K562 (cell line): ENCODE measurements around the gene CDC14A. TPM values are rescaled to one million over a fixed set of nuclear protein-coding genes. Genes with fewer than 3 reads are reported as not detected.

Source experiments
- BCL6 ChIP-seq: fragments of 250-450 bp; sonication (Bioruptor Pico); IDR thresholded peaks from 2 replicates; pipeline ENCODE4 v1.4.0; 2020
- CBX1 ChIP-seq: sonication (generic); IDR thresholded peaks from 2 replicates; pipeline ENCODE4 v1.6.1; 2016; ENCODE audit warnings: antibody characterized with exemption, low read depth, mild to moderate bottlenecking
- GTF2F1 ChIP-seq: IDR thresholded peaks from 2 replicates; pipeline ENCODE4 v1.6.1; 2011; ENCODE audit warnings: low read depth, low read length, improper control_type of control experiment
- IFI16 ChIP-seq: fragments of 250-450 bp; sonication (Bioruptor Pico); IDR thresholded peaks from 2 replicates; pipeline ENCODE4 v2.1.2; 2022; ENCODE audit warnings: mild to moderate bottlenecking, inconsistent platforms
- JUNB ChIP-seq: fragments of 450-650 bp; formaldehyde crosslinking; conservative IDR thresholded peaks from 2 replicates; pipeline ENCODE4 v1.4.0; 2020; ENCODE audit warnings: mild to moderate bottlenecking
- MAFK ChIP-seq: IDR thresholded peaks from 2 replicates; pipeline ENCODE4 v1.6.1; 2011; ENCODE audit warnings: low read length, improper control_type of control experiment
- MCM3 ChIP-seq: fragments of 450-650 bp; IDR thresholded peaks from 2 replicates; pipeline ENCODE4 v1.6.1; 2016
- NFE2 ChIP-seq: IDR thresholded peaks from 2 replicates; pipeline ENCODE4 v1.6.1; 2014; ENCODE audit warnings: antibody characterized with exemption, low read depth
- NR2C1 ChIP-seq, 2 experiments: fragments of 450-650 bp; IDR thresholded peaks; 2 replicates each; pipeline ENCODE4 v1.6.1; 2017; ENCODE audit warnings: mild to moderate bottlenecking in 2 of 2, antibody characterized with exemption in 1 of 2, inconsistent platforms in 1 of 2, missing compliant biosample characterization in 1 of 2, missing genetic modification characterization in 1 of 2
- NR2C2 ChIP-seq, 2 experiments: fragments of 200-800 bp in 1 of 2; sonication (Bioruptor generic) in 1 of 2; sonication (generic) in 1 of 2; formaldehyde crosslinking in 1 of 2; IDR thresholded peaks; 2 replicates each; pipeline versions ENCODE4 v1.6.1 to v1.8.0; 2016 to 2022; ENCODE audit warnings: mild to moderate bottlenecking in 1 of 2, missing compliant biosample characterization in 1 of 2, missing genetic modification characterization in 1 of 2, missing genetic modification reagents in 1 of 2
- NR4A1 ChIP-seq, 2 experiments: fragments of 250-450 bp in 1 of 2; fragments of 450-650 bp in 1 of 2; sonication (Bioruptor Pico) in 1 of 2; IDR thresholded peaks; 2 replicates each; pipeline versions ENCODE4 v1.4.0 to v1.6.1; 2016 to 2020; ENCODE audit warnings: mild to moderate bottlenecking in 2 of 2, missing compliant biosample characterization in 1 of 2, missing genetic modification characterization in 1 of 2, moderate library complexity in 1 of 2
- POLR2A ChIP-seq: fragments of 450-650 bp; conservative IDR thresholded peaks from 2 replicates; pipeline ENCODE4 v1.6.1; 2016
- POLR2AphosphoS5 ChIP-seq: IDR thresholded peaks from 2 replicates; pipeline ENCODE4 v1.6.1; 2011; ENCODE audit warnings: mild to moderate bottlenecking, low read depth, low read length, moderate library complexity; ENCODE audit not compliant: control insufficient read depth, insufficient read depth
- POLR3G ChIP-seq: IDR thresholded peaks from 2 replicates; pipeline ENCODE4 v1.6.1; 2011; ENCODE audit not compliant: insufficient read length, insufficient replicate concordance; ENCODE audit errors: extremely low read depth
- RCOR1 ChIP-seq, 2 experiments: IDR thresholded peaks; 2 replicates each; pipeline ENCODE4 v1.6.1; 2012; ENCODE audit warnings: low read depth in 2 of 2, low read length in 2 of 2, borderline replicate concordance in 1 of 2, improper control_type of control experiment in 1 of 2
- SMAD1 ChIP-seq: fragments of 150-350 bp; IDR thresholded peaks from 2 replicates; pipeline ENCODE4 v1.6.1; 2014; ENCODE audit warnings: low read length, low read depth; ENCODE audit not compliant: partially characterized antibody
- SRSF7 ChIP-seq: fragments of 200-400 bp; formaldehyde crosslinking; optimal IDR thresholded peaks from 2 replicates; pipeline ENCODE3; 2017; ENCODE audit warnings: mild to moderate bottlenecking, low read depth, low read length
- ZFPM2 ChIP-seq: fragments of 250-450 bp; sonication (Bioruptor Pico); IDR thresholded peaks from 2 replicates; pipeline ENCODE4 v1.5.1; 2022; ENCODE audit warnings: mild to moderate bottlenecking
- ZNF707 ChIP-seq: fragments of 250-450 bp; sonication (Bioruptor Pico); conservative IDR thresholded peaks from 2 replicates; pipeline ENCODE4 v1.8.0; 2022; ENCODE audit warnings: inconsistent platforms, mild to moderate bottlenecking, moderate library complexity
- polyA plus RNA-seq, 8 experiments: library from polyadenylated mRNA; depleted of rRNA in 4 of 8; stranded (reverse) in 5 of 8; unstranded in 3 of 8; fragments of >200 nt; fragmentation: Nextera tagmentation in 2 of 8; fragmentation: Illumina TruSeq in 1 of 8; extraction: Ambion mirVana in 2 of 8; extraction: Trizol in 1 of 8; gene quantifications; 2 replicates each; pipeline versions ENCODE4 v1.2.1 to v1.2.3, GENCODE V29; 2011 to 2014; ENCODE audit warnings: inconsistent platforms in 1 of 8, missing spikeins in 1 of 8
- total RNA-seq, 7 experiments: library from RNA; depleted of rRNA in 6 of 7; stranded (reverse); fragments of >200 nt in 6 of 7; fragmentation: Illumina TruSeq in 2 of 7; extraction: Trizol in 2 of 7; gene quantifications; 2 replicates each; pipeline versions ENCODE4 v1.2.1 to v1.2.3, GENCODE V29; 2011 to 2021; ENCODE audit warnings: low replicate concordance in 1 of 7
- TF ChIP-seq, protein P1 (sequence below): sonication (generic); formaldehyde crosslinking; IDR thresholded peaks from 2 replicates; pipeline ENCODE4 v1.8.0; 2023; ENCODE audit warnings: mild to moderate bottlenecking, missing genetic modification reagents
- TF ChIP-seq, protein P2 (sequence below): fragments of 450-650 bp; conservative IDR thresholded peaks from 2 replicates; pipeline ENCODE4 v1.6.1; 2016; ENCODE audit warnings: missing genetic modification characterization, low read depth, mild to moderate bottlenecking, control low read depth, missing compliant biosample characterization
- TF ChIP-seq, protein P3 (sequence below): fragments of 250-450 bp; sonication (Bioruptor Pico); IDR thresholded peaks from 2 replicates; pipeline ENCODE4 v1.4.0; 2020
- TF ChIP-seq, protein P4 (sequence below): sonication (generic); formaldehyde crosslinking; IDR thresholded peaks from 2 replicates; pipeline ENCODE4 v1.4.0; 2020; ENCODE audit warnings: mild to moderate bottlenecking, missing genetic modification reagents

Gene CDC14A
- total and polyA plus RNA-seq, 9 of the 15 experiments (the other 6 are each of a cell fraction or from before 2014, with no cell fraction given), result 17.0 to 74.3 (median 33.4) TPM

DNA sequence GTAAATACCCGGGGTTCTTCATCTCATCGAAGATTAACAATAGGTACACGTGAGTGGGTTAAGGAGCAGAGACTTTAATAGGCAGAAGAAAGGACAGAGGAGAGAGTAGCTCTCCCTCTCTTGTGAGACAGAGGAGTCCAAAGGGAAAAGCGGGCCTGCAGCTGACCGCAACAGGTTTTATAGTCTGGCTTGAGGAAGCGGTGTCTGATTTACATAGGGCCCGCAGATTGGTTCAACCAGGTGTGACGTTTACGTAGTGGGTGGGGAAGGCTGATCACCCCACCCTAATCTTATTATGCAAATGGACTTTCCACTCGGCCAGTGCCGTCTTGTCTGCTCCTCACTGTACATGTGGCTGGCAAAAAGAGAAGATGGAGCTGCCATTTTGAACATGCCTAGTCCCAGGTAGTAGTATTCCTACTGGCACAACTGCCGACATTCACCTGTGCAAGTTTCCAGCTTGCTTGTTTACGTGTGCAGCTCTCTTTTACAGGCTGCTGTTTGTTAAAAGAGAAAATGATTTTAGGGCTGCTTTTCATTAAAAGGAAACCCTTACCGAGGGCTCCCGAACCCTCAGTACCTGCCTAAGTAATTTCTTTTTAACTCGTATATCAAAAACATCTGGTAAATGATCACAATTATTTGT, 10.6 kb downstream of the CDC14A start (continued):
- no peak for TF ChIP-seq JUNB (CRISPR knock-in tag)
- TF ChIP-seq, protein P1, sequence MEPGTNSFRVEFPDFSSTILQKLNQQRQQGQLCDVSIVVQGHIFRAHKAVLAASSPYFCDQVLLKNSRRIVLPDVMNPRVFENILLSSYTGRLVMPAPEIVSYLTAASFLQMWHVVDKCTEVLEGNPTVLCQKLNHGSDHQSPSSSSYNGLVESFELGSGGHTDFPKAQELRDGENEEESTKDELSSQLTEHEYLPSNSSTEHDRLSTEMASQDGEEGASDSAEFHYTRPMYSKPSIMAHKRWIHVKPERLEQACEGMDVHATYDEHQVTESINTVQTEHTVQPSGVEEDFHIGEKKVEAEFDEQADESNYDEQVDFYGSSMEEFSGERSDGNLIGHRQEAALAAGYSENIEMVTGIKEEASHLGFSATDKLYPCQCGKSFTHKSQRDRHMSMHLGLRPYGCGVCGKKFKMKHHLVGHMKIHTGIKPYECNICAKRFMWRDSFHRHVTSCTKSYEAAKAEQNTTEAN (CRISPR knock-in tag), result no peak
- TF ChIP-seq, protein P2, sequence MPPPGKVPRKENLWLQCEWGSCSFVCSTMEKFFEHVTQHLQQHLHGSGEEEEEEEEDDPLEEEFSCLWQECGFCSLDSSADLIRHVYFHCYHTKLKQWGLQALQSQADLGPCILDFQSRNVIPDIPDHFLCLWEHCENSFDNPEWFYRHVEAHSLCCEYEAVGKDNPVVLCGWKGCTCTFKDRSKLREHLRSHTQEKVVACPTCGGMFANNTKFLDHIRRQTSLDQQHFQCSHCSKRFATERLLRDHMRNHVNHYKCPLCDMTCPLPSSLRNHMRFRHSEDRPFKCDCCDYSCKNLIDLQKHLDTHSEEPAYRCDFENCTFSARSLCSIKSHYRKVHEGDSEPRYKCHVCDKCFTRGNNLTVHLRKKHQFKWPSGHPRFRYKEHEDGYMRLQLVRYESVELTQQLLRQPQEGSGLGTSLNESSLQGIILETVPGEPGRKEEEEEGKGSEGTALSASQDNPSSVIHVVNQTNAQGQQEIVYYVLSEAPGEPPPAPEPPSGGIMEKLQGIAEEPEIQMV (tag), result no peak
- TF ChIP-seq POLR2A, result peak; percentile 100
- no peak for TF ChIP-seq NR2C2 (CRISPR knock-in tag; IDR thresholded peaks at IDR 0.05)
- TF ChIP-seq NR2C2 (tag; IDR thresholded peaks at IDR 0.05), result no peak
- TF ChIP-seq CBX1, result no peak
- peak; percentile 99 for TF ChIP-seq GTF2F1
- TF ChIP-seq SRSF7, result no peak
- no peak for TF ChIP-seq MCM3
- TF ChIP-seq, protein P3, sequence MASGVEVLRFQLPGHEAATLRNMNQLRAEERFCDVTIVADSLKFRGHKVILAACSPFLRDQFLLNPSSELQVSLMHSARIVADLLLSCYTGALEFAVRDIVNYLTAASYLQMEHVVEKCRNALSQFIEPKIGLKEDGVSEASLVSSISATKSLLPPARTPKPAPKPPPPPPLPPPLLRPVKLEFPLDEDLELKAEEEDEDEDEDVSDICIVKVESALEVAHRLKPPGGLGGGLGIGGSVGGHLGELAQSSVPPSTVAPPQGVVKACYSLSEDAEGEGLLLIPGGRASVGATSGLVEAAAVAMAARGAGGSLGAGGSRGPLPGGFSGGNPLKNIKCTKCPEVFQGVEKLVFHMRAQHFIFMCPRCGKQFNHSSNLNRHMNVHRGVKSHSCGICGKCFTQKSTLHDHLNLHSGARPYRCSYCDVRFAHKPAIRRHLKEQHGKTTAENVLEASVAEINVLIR (CRISPR knock-in tag), result no peak
- TF ChIP-seq, protein P4, sequence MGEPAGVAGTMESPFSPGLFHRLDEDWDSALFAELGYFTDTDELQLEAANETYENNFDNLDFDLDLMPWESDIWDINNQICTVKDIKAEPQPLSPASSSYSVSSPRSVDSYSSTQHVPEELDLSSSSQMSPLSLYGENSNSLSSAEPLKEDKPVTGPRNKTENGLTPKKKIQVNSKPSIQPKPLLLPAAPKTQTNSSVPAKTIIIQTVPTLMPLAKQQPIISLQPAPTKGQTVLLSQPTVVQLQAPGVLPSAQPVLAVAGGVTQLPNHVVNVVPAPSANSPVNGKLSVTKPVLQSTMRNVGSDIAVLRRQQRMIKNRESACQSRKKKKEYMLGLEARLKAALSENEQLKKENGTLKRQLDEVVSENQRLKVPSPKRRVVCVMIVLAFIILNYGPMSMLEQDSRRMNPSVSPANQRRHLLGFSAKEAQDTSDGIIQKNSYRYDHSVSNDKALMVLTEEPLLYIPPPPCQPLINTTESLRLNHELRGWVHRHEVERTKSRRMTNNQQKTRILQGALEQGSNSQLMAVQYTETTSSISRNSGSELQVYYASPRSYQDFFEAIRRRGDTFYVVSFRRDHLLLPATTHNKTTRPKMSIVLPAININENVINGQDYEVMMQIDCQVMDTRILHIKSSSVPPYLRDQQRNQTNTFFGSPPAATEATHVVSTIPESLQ (CRISPR knock-in tag), result no peak
- TF ChIP-seq MAFK, result 0 out of 2 replicates have a peak, but pooled peaks have one; percentile 20
- no peak for TF ChIP-seq POLR3G
- peak; percentile 99 for TF ChIP-seq POLR2AphosphoS5
- TF ChIP-seq ZFPM2 (CRISPR knock-in tag), result no peak
- TF ChIP-seq NR4A1 (CRISPR knock-in tag; IDR thresholded peaks at IDR 0.05), result no peak
- no peak for TF ChIP-seq NR4A1 (tag; IDR thresholded peaks at IDR 0.05)
- TF ChIP-seq IFI16, result no peak
- TF ChIP-seq SMAD1, result peak; percentile 67
- no peak for TF ChIP-seq ZNF707 (CRISPR knock-in tag)
- no peak for TF ChIP-seq NFE2
- peak in 1 of 2 experiments; percentile 44; a peak in 1 of 4 replicates for TF ChIP-seq RCOR1 (IDR thresholded peaks at IDR 0.05; ENCODE audit: borderline replicate concordance in 1 of 2, low read depth in 2 of 2, low read length in 2 of 2)
- TF ChIP-seq NR2C1 (IDR thresholded peaks at IDR 0.05), result no peak
- TF ChIP-seq NR2C1 (tag; IDR thresholded peaks at IDR 0.05), result no peak
- no peak for TF ChIP-seq BCL6 (CRISPR knock-in tag)
